Measurements from ENCODE around the gene PPP2R2B.

The PPP2R2B gene

GRCh38 chr5:146890731-146891440 lies 12.3 kb upstream of the PPP2R2B start:
- POLR2A ChIA-PET = no interaction called here
- CTCF ChIA-PET = no interaction called here
- DNase-seq (ENCODE audit: extremely low spot score) = no peak
- TF ChIP-seq SUZ12 (IDR thresholded peaks at IDR 0.05) (no peak), FOXM1 (IDR thresholded peaks at IDR 0.05; ENCODE audit: borderline replicate concordance) (no peak), PKNOX1 (IDR thresholded peaks at IDR 0.05) (no peak), BHLHE40 (IDR thresholded peaks at IDR 0.05; ENCODE audit: borderline replicate concordance) (no peak), SP1 (IDR thresholded peaks at IDR 0.05) (no peak), L3MBTL2 (conservative IDR thresholded peaks at IDR 0.05) (no peak), FOXA1 (IDR thresholded peaks at IDR 0.05) (no peak), FOXK2 (IDR thresholded peaks at IDR 0.05) (no peak), NFRKB (IDR thresholded peaks at IDR 0.05) (no peak), ZNF384 (IDR thresholded peaks at IDR 0.05) (no peak)

- ChIA-PET POLR2A (no interaction called here), CTCF (no interaction called here)
- no peak for DNase-seq (ENCODE audit: extremely low spot score)
- TF ChIP-seq ARNT (IDR thresholded peaks at IDR 0.05) = no peak
- TF ChIP-seq FOXK2 (IDR thresholded peaks at IDR 0.05) = no peak
- TF ChIP-seq PKNOX1 (IDR thresholded peaks at IDR 0.05) = no peak
- TF ChIP-seq FOXM1 (IDR thresholded peaks at IDR 0.05; ENCODE audit: borderline replicate concordance) = no peak
- no peak for TF ChIP-seq SUZ12 (IDR thresholded peaks at IDR 0.05)
- no peak for TF ChIP-seq ZNF384 (IDR thresholded peaks at IDR 0.05)
These were observed 11.5 kb upstream of the PPP2R2B start for GRCh38 chr5:146890066-146890465.

- DNase-seq (ENCODE audit: extremely low spot score) = no peak
- ChIA-PET CTCF (no interaction called here), POLR2A (no interaction called here)
- TF ChIP-seq FOXK2 (IDR thresholded peaks at IDR 0.05) = no peak
- no peak for TF ChIP-seq FOXM1 (IDR thresholded peaks at IDR 0.05; ENCODE audit: borderline replicate concordance)
- TF ChIP-seq ZNF384 (IDR thresholded peaks at IDR 0.05) = no peak
- no peak for TF ChIP-seq ARNT (IDR thresholded peaks at IDR 0.05)
- no peak for TF ChIP-seq BHLHE40 (IDR thresholded peaks at IDR 0.05; ENCODE audit: borderline replicate concordance)
- no peak for TF ChIP-seq SP1 (IDR thresholded peaks at IDR 0.05)
- no peak for TF ChIP-seq LEF1 (IDR thresholded peaks at IDR 0.05; ENCODE audit: borderline replicate concordance)
- TF ChIP-seq SUZ12 (IDR thresholded peaks at IDR 0.05) = no peak
- TF ChIP-seq ELF4 (IDR thresholded peaks at IDR 0.05) = no peak
- no peak for TF ChIP-seq PKNOX1 (IDR thresholded peaks at IDR 0.05)
These were observed 10.6 kb upstream of the PPP2R2B start for GRCh38 chr5:146889169-146889568.

- no peak for TF ChIP-seq BHLHE40 (IDR thresholded peaks at IDR 0.05; ENCODE audit: borderline replicate concordance)
- no peak for TF ChIP-seq ZNF384 (IDR thresholded peaks at IDR 0.05)
- no peak for TF ChIP-seq FOXA1 (IDR thresholded peaks at IDR 0.05)
- no peak for TF ChIP-seq FOXM1 (IDR thresholded peaks at IDR 0.05; ENCODE audit: borderline replicate concordance)
- no peak for TF ChIP-seq SP1 (IDR thresholded peaks at IDR 0.05)
- no peak for TF ChIP-seq ELF4 (IDR thresholded peaks at IDR 0.05)
- POLR2A ChIA-PET = no interaction called here
- no peak for DNase-seq (ENCODE audit: extremely low spot score)
- CTCF ChIA-PET = no interaction called here
These were observed 9.9 kb upstream of the PPP2R2B start for GRCh38 chr5:146888351-146888978.

- ChIA-PET POLR2A (no interaction called here), CTCF (no interaction called here)
- DNase-seq (ENCODE audit: extremely low spot score) = no peak
- no peak for TF ChIP-seq NFRKB (IDR thresholded peaks at IDR 0.05)
- TF ChIP-seq PKNOX1 (IDR thresholded peaks at IDR 0.05) = no peak
- TF ChIP-seq FOXM1 (IDR thresholded peaks at IDR 0.05; ENCODE audit: borderline replicate concordance) = no peak
- TF ChIP-seq HDGF (IDR thresholded peaks at IDR 0.05; ENCODE audit: borderline replicate concordance) = no peak
- TF ChIP-seq FOXK2 (IDR thresholded peaks at IDR 0.05) = no peak
- TF ChIP-seq ARNT (IDR thresholded peaks at IDR 0.05) = no peak
- no peak for TF ChIP-seq LEF1 (IDR thresholded peaks at IDR 0.05; ENCODE audit: borderline replicate concordance)
- TF ChIP-seq SUZ12 (IDR thresholded peaks at IDR 0.05) = no peak
- TF ChIP-seq TARDBP (IDR thresholded peaks at IDR 0.05) = no peak
These were observed 5.6 kb upstream of the PPP2R2B start for GRCh38 chr5:146884066-146884626.

- ChIA-PET POLR2A (no interaction called here), CTCF (no interaction called here)
- TF ChIP-seq FOXK2 (IDR thresholded peaks at IDR 0.05) = no peak
- TF ChIP-seq CTBP1 (IDR thresholded peaks at IDR 0.05; ENCODE audit: borderline replicate concordance) = no peak
- TF ChIP-seq ELF4 (IDR thresholded peaks at IDR 0.05) = no peak
- no peak for TF ChIP-seq LEF1 (IDR thresholded peaks at IDR 0.05; ENCODE audit: borderline replicate concordance)
- no peak for TF ChIP-seq BHLHE40 (IDR thresholded peaks at IDR 0.05; ENCODE audit: borderline replicate concordance)
- TF ChIP-seq FOXM1 (IDR thresholded peaks at IDR 0.05; ENCODE audit: borderline replicate concordance) = no peak
- TF ChIP-seq HDGF (IDR thresholded peaks at IDR 0.05; ENCODE audit: borderline replicate concordance) = no peak
- DNase-seq (ENCODE audit: extremely low spot score) = no peak
These were observed 5.0 kb upstream of the PPP2R2B start for GRCh38 chr5:146883511-146883910.
